Adrenal gland (tissue), 12 donors: ENCODE data around the gene TERB1. TPM values are rescaled to one million over a fixed set of nuclear protein-coding genes. Genes with fewer than 3 reads are reported as not detected.

Experiments
- DNase-seq, 7 donors: peaks; one replicate each; pipeline ENCODE4 v3.0.0-alpha.2; 2019 to 2020
- H3K27ac ChIP-seq, 5 donors: fragments of 200-600 bp; sonication (generic) in 4 of 5; 1 replicate in 3 of 5; 2 replicates in 2 of 5; pipeline versions ENCODE4 v1.5.1 to v1.8.0; 2016 to 2020; ENCODE audit warnings: mild to moderate bottlenecking in 1 of 5
- H3K27me3 ChIP-seq: fragments of 200-600 bp; 2 replicates; pipeline ENCODE4 v1.8.0; 2021
- H3K36me3 ChIP-seq, 2 donors: fragments of 200-600 bp; replicated peaks in 1 of 2; 1 replicate in 1 of 2; 2 replicates in 1 of 2; pipeline versions ENCODE4 v1.5.1 to v1.8.0; 2018 to 2022
- H3K4me1 ChIP-seq, 2 donors: fragments of 200-600 bp; replicated peaks in 1 of 2; 1 replicate in 1 of 2; 2 replicates in 1 of 2; pipeline versions ENCODE4 v1.5.1 to v1.8.0; 2018 to 2021
- H3K4me3 ChIP-seq, 4 donors: fragments of 200-600 bp; sonication (generic) in 3 of 4; one replicate each; pipeline ENCODE4 v1.5.1; 2016 to 2018
- H3K9me3 ChIP-seq, 3 donors: fragments of 200-600 bp; sonication (generic) in 1 of 3; replicated peaks in 1 of 3; 1 replicate in 2 of 3; 2 replicates in 1 of 3; pipeline versions ENCODE4 v1.5.1 to v1.8.0; 2016 to 2021
- POLR2A ChIP-seq, 2 donors: fragments of 450-650 bp; IDR thresholded peaks; one replicate each; pipeline ENCODE4 v1.6.1; 2017; ENCODE audit warnings: antibody characterized with exemption in 2 of 2, mild to moderate bottlenecking in 2 of 2, moderate library complexity in 1 of 2
- WGBS, 4 donors: extraction: QIAGEN DNeasy Blood & Tissue Kit in 2 of 4; methylation state at CpG; one replicate each; pipeline versions ENCODE4 v1.1.5 to v1.1.7; 2013 to 2017; 5-methylcytosine and 5-hydroxymethylcytosine counted together
- intact Hi-C, 2 donors: fragments of 100-400 bp; cut with DNase I; formaldehyde crosslinking; loops; one replicate each; pipeline versions ENCODE4 v1.14.1 to v1.15.0; 2022 to 2023
- polyA plus RNA-seq, 3 donors: library from polyadenylated mRNA; stranded (reverse); fragments of 200-250 nt in 2 of 3; fragments of 350-450 nt in 1 of 3; fragmentation: Illumina TruSeq in 1 of 3; extraction: RNeasy Lipid Tissue Mini Kit (QIAGEN cat#74804) in 1 of 3; gene quantifications; one replicate each; pipeline ENCODE4 v1.2.3, GENCODE V29; 2013 to 2014
- total RNA-seq, 9 donors: library from RNA; depleted of rRNA in 4 of 9; stranded (reverse); fragments of >200 nt in 4 of 9; fragments of 120-200 nt in 1 of 9; fragmentation: NEBNext Ultra II Directional in 1 of 9; extraction: Animal tissue kit (Norgen Biotek cat#: 25700) in 1 of 9; gene quantifications; one replicate each; pipeline versions ENCODE4 v1.1.0 to v1.2.4, GENCODE V29; 2013 to 2023
- TF ChIP-seq, protein P1 (sequence below), 6 experiments: fragments of 450-650 bp in 4 of 6; fragments of 200-600 bp in 2 of 6; sonication (generic) in 1 of 6; IDR thresholded peaks; 1 replicate in 5 of 6; 2 replicates in 1 of 6; pipeline versions ENCODE4 v1.5.1 to v1.8.0; 2016 to 2021; ENCODE audit warnings: antibody characterized with exemption in 6 of 6, mild to moderate bottlenecking in 2 of 6, moderate library complexity in 1 of 6
- donor health status: healthy with polysubstance abuse.
- donor health status: Bipolar disorder and iron deficiency.
- donor health status: DM: yes; HTN: yes; CAD: no.
- donor health status: DM: no; HTN: no; CAD: no.
- donor health status: DM: no; HTN: no; CAD: no.
- donor health status: DM: yes; HTN: yes; CAD: no.

Gene TERB1
- total and polyA plus RNA-seq, 12 donors: 0.06 TPM; not detected in 11

DNA sequence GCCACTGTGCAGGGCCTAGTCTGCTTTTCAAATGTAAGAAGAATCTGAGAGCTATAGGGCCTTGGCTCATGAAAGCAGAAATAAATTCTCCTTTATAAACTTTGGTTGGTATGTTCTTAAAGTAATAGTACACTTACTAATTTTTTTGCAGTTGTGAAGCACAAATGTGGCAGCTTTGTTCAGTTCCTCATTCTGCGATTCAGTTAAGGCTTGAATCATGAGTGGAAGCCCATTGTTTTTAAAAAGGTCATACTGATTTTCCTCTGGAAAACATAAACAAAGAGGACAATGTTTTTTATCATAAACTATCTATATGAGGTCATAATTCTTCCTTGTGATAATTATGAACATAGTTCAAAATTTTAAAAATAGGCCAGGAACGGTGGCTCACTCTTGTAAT is 26.4 kb downstream of the TERB1 start:
- DNase-seq: no peak
- Histone ChIP-seq H3K36me3 (no peaks in the 10 kb centered on the region), H3K9me3 (no peaks in the 10 kb centered on the region), H3K4me1 (no peaks in the 10 kb centered on the region), H3K27me3 (no peaks in the 10 kb centered on the region), H3K27ac (no peak overlapping the region), H3K4me3 (no peak overlapping the region)
- 63 to 74% (median 72%) methylated on average over 2 of the region's 2 CpGs for WGBS, 4 donors
- TF ChIP-seq POLR2A (IDR thresholded peaks at IDR 0.05): no peak
- TF ChIP-seq, protein P1, sequence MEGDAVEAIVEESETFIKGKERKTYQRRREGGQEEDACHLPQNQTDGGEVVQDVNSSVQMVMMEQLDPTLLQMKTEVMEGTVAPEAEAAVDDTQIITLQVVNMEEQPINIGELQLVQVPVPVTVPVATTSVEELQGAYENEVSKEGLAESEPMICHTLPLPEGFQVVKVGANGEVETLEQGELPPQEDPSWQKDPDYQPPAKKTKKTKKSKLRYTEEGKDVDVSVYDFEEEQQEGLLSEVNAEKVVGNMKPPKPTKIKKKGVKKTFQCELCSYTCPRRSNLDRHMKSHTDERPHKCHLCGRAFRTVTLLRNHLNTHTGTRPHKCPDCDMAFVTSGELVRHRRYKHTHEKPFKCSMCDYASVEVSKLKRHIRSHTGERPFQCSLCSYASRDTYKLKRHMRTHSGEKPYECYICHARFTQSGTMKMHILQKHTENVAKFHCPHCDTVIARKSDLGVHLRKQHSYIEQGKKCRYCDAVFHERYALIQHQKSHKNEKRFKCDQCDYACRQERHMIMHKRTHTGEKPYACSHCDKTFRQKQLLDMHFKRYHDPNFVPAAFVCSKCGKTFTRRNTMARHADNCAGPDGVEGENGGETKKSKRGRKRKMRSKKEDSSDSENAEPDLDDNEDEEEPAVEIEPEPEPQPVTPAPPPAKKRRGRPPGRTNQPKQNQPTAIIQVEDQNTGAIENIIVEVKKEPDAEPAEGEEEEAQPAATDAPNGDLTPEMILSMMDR (IDR thresholded peaks at IDR 0.05): no peak
- intact Hi-C loops: no loop called here

DNA sequence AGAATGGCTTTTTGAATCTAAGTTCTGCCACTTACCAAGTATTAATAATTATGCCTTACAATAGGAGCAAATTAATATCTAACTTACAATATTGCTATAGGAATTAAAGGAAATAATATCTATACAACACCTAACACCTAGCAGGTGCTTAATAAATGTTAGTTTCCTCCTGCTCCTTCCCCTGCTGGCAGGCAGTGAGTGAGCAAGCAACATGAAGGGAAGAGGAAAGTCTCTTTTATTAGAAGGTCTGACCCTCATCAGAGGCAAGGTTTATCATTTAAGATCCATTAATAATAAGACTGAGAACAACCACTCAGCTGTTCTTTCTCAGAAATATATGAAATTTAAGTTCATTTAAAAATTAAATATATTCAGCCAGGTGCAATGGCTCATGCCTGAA is 43.3 kb downstream of the TERB1 start:
- intact Hi-C loops: no loop called here
- H3K4me1 ChIP-seq: no peaks in the 10 kb centered on the region
- TF ChIP-seq POLR2A (IDR thresholded peaks at IDR 0.05): no peak
- TF ChIP-seq, protein P1 (IDR thresholded peaks at IDR 0.05): no peak
- no peaks in the 10 kb centered on the region for H3K9me3 ChIP-seq
- H3K27me3 ChIP-seq: no peaks in the 10 kb centered on the region
- no peaks in the 10 kb centered on the region for H3K36me3 ChIP-seq
- DNase-seq: no peak
- H3K27ac ChIP-seq: no peak overlapping the region
- no peak overlapping the region for H3K4me3 ChIP-seq

DNA sequence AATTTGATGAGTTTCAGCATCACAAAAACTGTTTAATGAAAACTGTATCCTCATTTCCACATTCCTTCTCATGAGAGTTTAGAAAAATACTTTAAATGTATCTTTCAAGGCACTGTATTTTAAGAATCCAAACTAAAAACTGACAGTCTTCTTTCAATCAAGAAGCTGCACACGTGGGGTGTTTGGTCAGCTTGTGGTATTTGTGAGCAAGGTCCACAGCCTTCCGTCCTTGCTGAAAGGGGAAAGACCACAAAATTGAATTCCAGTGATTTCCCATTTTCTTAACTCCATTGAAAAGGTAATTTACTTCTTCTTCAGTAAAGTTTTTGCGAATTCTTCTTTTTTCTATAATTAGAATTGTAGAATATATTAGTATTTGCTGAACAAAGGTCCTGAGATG is 46.6 kb downstream of the TERB1 start:
- H3K4me3 ChIP-seq: no peak overlapping the region
- intact Hi-C loops: no loop called here
- no peaks in the 10 kb centered on the region for H3K36me3 ChIP-seq
- TF ChIP-seq POLR2A (IDR thresholded peaks at IDR 0.05): no peak
- TF ChIP-seq, protein P1 (IDR thresholded peaks at IDR 0.05): no peak
- 57 to 71% (median 61%) methylated on average over 3 of the region's 3 CpGs for WGBS, 4 donors
- no peaks in the 10 kb centered on the region for H3K27me3 ChIP-seq
- H3K4me1 ChIP-seq: peaks cover 9% of the 10 kb centered on the region in 2 donors
- DNase-seq: no peak
- H3K27ac ChIP-seq: no peak overlapping the region
- no peaks in the 10 kb centered on the region for H3K9me3 ChIP-seq

DNA sequence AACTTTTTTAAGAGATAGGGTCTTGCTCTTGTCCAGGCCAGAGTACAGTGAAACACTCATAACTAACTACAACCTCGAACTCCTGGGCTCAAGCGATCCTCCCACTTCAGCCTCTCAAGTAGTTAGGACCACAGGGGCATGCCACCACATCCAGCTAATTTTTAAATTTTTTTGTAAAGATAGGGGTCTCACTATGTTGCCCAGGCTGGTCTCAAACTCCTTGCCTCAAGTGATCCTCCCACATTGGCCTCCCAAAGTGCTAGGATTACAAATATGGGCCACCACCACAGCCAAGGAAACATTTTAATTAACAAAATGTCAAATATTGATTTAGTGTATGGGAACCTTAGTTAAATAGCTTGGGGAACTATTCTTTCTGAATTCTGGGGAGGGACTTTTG is 47.2 kb downstream of the TERB1 start:
- no peaks in the 10 kb centered on the region for H3K27me3 ChIP-seq
- intact Hi-C loops: no loop called here
- DNase-seq: no peak
- peaks cover 0 to 2% of the 10 kb centered on the region in 2 donors for H3K36me3 ChIP-seq
- H3K27ac ChIP-seq: no peak overlapping the region
- peaks cover 14 to 15% of the 10 kb centered on the region in 2 donors for H3K4me1 ChIP-seq
- no peak overlapping the region for H3K4me3 ChIP-seq
- H3K9me3 ChIP-seq: no peaks in the 10 kb centered on the region
- TF ChIP-seq POLR2A (IDR thresholded peaks at IDR 0.05): no peak
- TF ChIP-seq, protein P1 (IDR thresholded peaks at IDR 0.05): no peak
- 81 to 98% (median 90%) methylated on average over 2 of the region's 2 CpGs for WGBS, 4 donors
